Activated CD8-positive, alpha-beta memory T cell treated with anti-CD3 and anti-CD28 coated beads for 48 hours (primary cell): ENCODE measurements around the gene ACOXL.

ENCODE experiments used
- DNase-seq, 3 experiments: peaks; one replicate each; pipeline ENCODE4 v3.0.0-alpha.2; 2020; ENCODE audit warnings: low read depth in 2 of 3, low spot score in 2 of 3

ACOXL gene

DNA sequence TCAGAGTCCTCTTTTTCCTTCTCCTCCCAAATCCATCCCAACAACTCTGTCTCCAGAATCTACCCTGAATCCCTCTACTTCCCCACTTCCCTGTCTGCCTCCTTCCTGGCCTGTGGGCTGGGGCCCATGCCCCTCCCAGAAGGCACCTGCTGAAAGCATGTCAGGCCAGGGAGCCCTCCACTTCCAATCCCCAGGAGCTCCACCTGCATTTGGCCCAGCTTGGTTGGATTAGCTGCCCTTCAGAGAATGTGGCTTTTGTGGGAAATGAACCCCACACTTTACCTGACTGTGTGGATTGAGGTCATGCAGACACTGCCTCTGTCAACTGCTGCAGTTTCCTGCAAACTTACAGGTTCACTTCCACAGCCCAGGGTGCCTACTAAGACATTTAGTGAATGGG is 58.5 kb downstream of the ACOXL start:
- DNase-seq = no peak

- no peak for DNase-seq
These were observed 59.1 kb downstream of the ACOXL start for GRCh38 chr2:110791435-110791834.

DNA sequence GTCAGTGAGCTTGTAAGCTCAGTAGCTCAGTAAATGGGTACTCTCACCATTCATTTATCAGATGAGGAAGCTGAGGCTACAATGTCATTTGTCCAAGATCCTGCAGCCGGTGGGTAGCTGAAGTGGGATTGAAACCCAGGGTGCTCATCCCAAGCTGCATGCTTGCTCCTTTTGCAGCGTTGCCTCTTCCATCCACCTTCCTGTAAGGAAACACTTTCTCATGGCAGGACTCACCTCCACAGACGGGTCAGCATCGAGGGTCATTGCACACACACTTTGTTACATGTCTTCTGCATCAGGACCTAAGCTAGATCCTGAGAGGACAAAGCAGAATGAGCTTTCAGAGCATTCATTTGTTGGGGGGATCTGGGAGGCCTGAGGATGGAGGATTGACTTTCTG is 60.7 kb downstream of the ACOXL start:
- no peak for DNase-seq

DNA sequence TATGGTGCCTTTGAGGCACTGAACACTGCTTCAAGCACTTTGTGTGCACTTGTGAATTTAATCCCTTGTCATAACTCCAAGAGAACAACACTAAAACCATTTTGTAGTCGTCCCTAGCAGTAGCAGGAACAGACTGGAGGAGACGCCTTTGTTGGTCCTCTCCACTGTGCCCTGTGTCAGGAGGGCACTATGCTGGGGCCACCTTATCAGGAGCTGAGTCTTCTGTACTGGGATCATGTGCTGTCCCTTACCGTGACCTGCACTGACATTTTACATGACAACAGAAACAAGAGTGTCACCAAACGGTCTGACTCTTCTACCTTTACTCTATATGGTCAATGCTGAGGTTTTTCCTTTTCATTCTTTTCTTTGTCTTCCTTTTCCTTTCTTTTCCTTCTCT is 62.0 kb downstream of the ACOXL start:
- DNase-seq = no peak

GRCh38 chr2:110794951-110795350 is 62.6 kb downstream of the ACOXL start:
- no peak for DNase-seq

- DNase-seq = no peak
These were observed 64.4 kb downstream of the ACOXL start for GRCh38 chr2:110796716-110797301.

DNA sequence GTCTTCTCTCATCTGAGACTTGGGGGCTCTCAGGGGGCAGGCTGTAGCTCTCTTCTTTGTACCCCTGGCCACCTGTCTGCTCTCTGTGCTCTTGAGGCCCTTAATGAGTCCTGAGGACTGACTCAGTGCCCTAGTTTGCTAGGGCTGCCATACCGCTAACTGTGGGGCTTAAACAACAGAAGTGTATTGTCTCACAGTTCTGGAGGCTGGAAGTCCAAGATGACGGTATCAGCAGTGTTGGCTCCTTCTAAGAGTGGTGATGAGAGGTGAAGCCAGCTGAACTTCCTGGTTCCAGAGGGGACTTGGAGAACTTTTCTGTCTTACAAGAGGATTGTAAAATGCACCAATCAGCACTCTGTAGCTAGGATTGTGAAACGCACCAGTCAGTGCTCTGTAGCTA is 67.0 kb downstream of the ACOXL start:
- no peak for DNase-seq

DNA sequence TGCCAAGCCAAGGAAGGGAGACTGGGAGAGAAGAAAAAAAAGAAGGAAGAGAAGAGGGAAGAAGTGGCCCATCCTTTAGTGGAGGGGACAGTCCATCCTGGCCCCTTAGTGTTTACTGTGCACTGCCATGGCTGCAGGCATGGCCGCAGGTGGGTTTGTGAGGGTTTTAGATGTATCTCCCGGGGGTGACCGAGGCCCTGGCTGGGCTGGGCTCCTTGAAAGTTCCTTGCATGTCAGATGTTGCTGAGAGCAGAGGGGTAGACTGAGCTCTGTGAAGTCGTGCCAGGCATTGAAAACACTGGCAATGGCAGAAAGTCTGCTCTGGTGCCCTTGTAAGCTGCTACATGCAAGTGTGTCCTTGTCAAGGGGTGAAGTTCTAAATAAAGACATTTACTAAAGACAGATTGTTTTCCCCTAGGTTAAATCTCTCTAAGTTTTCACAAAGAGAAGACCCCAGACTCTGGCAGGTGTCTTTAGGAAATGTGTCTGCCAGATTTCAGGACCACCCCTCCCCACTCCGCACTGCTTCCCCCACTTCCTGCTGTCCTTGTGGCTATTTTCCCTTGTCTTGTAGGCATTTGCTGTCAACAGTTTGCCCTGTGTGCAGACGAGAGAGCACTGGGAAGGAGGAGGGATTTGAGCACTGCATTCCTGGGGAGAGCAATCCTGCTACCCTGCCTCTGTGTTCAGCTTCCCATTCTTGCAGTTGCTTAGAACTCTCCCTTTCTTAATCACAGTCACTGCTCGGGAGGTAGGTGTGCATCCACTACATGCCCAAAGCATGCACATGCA is 68.4 kb downstream of the ACOXL start:
- no peak for DNase-seq

DNA sequence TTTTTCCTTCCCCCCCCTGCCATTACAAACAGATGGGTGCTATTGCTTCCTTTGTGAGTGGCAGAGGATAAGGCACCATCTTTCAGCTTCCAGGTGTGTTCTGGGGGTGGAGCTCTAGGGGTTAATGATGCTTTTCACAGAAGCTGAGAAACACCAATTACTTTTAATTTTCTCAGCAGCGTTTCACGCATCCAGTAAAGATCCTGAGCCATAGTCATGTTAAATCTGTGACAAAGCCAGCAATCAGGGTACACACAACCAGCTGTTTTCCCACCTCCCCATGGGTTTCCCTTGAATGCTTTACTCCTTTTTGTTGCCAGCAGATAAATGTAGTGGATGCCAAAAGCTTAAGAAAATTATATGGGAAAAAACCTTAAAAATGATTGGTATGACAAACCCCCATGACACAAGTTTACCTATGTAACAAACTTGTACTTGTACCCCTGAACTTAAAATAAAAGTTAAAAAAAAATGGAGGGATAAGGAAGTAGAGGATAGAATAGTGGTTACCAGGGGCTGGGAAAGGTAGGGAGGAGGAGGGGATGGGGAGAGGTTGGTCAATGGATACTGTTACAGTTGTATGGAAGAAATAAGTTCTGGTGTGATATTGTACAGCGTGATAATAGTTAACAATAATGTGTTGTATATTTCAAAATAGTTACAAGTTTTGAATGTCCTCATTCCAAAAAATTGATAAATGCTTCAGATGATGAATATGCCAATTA is 70.0 kb downstream of the ACOXL start:
- no peak for DNase-seq

DNA sequence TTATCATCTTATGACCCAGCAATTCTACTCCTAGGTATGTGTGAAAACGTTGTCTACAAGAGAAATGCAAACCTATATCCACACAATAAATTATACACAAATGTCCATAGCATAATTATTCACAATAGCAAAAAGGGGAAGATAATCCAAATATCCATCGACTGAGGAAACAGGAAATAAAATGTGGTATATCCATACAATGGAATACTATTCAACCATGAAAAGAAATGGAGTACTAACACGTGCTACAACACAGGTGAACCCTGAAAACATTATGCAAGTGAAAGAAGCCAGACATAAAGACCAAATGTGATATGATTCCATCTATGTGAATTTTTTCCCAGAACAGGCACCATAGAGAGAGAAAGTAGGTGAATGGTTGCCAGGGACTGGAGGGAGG is 72.1 kb downstream of the ACOXL start:
- DNase-seq = no peak

GRCh38 chr2:110804915-110805314 is 72.5 kb downstream of the ACOXL start:
- peak in 2 of 3 experiments; percentile 32 to 47 for DNase-seq

DNA sequence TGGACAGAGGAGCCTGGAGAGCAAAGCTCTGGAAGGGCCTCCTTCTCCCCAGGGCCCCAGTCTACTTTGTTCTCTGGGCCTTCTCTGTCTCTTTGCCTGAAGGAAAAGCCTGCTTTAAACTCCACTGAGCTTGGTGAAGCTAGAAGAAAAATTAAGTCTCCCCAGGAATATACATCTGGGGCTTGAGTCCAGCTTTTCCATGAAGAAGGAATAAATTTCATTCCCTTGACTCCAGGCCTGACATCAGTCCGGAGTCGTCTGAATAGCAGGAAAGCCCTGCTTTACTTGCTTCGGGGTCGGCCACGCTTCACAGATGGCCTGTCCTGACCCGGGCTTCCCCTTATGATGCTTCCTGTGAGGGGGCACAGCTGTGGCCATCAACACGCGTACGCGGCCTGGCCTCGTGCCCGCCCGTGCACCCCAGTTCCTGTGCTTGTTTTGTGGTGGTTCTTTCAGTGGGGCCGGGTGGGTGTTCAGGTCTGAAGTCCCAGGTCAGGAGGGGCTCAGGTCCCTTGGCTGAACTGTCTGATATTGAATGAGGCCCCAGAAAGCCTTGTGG is 73.6 kb downstream of the ACOXL start:
- DNase-seq = no peak

- no peak for DNase-seq
These were observed 75.1 kb downstream of the ACOXL start for GRCh38 chr2:110807522-110807921.

DNA sequence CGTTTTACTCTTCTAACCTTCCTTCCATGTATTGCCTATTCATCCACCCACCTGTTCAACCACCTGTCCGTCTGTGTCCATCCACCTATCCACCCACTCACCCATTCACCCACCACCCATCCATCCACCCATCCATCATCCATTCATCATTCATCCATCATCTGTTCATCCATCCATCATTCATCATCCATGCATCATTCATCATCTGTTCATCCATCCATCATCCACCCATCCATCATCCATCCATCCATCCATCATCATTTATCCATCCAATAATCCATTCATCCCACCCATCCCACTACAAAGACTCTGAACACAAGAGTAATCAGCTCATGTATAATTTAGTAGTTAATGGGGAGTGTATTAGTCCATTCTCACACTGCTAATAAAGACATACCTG is 78.0 kb downstream of the ACOXL start:
- no peak for DNase-seq

- no peak for DNase-seq
These were observed 80.6 kb downstream of the ACOXL start for GRCh38 chr2:110812726-110813645.

- no peak for DNase-seq
These were observed 81.5 kb downstream of the ACOXL start for GRCh38 chr2:110813896-110814295.

DNA sequence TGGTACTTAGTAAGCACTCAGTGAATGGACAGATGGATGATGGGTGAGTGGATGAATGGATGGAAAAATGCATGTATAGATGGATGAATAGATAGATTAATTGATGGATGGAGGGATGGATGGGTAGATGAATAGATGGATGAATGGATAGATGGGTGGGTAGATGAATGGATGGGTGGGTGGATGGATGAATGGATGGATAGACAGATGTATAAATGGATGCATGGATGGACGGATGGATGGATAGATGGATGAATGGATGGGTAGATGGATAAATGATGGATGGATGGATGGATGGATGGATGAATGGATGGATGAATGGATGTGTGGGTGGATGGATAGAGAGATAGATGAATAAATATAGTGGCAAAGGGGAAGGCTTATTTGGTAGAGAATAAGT is 83.6 kb downstream of the ACOXL start:
- DNase-seq = no peak

DNA sequence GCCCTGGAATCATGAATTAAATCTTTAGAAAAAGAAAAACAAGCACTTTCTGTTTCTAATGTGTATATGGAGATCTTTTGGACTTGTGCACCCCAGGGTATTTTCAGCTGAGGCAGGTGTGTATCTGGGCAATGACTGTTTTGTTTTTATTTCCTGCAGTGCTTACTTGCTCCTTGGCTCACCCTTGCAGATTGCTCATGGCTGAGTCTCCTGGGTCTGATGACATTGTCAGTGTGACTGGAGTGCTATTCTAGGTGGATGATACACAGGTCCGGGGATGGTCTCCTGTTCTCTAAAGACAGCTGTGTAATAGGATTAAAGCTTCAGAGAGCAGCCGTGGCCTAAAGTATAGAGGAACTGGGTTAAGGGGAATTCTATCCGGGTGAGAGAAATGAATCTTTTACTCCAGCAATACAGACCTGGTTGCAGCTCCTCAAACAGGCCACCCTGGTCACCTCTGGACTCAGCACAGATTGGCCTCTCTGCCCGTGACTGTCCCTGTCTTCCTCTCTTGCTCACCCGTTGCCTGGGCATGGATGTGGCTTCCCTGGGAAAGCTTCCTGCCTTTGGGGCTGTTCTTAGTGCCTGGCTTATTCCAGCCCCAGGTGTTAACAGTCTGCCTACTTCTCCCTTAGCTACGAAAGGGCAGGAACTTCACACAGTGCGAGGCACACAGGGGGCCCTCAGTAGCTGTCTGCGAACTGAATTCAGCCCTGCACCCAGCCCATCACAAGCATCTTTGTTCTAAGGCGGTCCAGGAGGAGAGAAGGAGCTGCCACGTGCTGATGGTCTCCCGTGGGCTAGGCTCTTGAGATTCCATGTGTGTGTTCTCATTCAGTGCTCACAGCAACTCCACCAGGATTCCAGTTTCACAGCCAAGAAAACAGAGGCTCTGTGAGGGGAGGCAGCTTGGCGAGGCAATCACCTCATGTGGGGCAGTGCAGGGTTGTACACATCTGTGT is 84.3 kb downstream of the ACOXL start:
- no peak for DNase-seq

DNA sequence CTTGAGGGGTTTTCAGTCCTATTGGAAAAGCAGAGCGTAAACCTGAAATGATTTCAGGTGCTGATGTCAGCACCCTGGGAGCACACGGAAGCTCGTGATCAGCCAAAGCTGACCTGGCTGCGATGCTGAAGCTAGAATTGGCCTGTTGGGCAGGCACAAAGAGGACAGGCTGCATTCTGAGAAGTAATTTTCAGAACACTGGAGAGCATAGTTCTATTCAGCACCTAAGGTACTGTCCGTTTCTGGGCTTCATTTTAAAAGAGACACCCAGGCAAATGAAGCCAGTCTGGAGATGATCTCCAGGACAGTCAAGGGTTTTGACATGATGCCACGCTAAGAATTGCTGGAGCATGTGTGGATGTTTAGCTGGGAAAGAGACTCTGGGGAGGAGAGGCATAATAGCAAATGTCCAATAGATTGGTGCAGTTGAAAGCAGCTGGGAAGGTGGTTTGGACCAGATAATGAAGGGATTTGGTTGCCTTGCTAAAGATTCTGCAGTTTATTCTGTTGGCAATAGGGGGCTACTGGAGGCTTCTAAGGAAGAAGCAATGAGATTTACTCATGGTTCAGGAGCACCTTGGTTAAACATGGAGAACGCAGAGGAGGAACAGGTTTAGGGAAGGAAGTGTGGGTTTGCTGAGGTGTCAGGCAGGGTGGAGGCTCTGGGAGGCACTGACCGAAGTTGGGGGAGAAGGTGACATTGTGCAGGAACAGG is 86.6 kb downstream of the ACOXL start:
- DNase-seq = no peak
